ENCODE measurements around the gene FLG.
"Not testable (repeated sequence)": the region's sequence is repeated elsewhere in the genome, so short reads cannot be mapped to it uniquely, and the experiment has no call there.

The FLG gene

GRCh38 chr1:152303139-152303872 is 21.7 kb downstream of the FLG start:
- in situ Hi-C loops (cut with MboI; ENCODE audit: low sequenced_read_pairs), result not testable (repeated sequence)

- in situ Hi-C loops (cut with MboI; ENCODE audit: low sequenced_read_pairs), result not testable (repeated sequence)
These were observed 68.6 kb downstream of the FLG start for GRCh38 chr1:152256394-152256793.
